BLaER1 (cell line): ENCODE data around the gene CDH4.

ENCODE experiments used
- H3K27ac ChIP-seq: shearing (Covaris generic); formaldehyde crosslinking; 2 replicates; pipeline ENCODE4 v1.8.1; 2022
- H3K27me3 ChIP-seq: shearing (Covaris generic); formaldehyde crosslinking; 2 replicates; pipeline ENCODE4 v1.8.1; 2022
- H3K36me3 ChIP-seq: shearing (Covaris generic); formaldehyde crosslinking; 2 replicates; pipeline ENCODE4 v1.8.1; 2022
- H3K4me1 ChIP-seq: shearing (Covaris generic); formaldehyde crosslinking; 2 replicates; pipeline ENCODE4 v1.8.1; 2022
- H3K4me2 ChIP-seq: shearing (Covaris generic); formaldehyde crosslinking; 2 replicates; pipeline ENCODE4 v1.8.1; 2022
- H3K4me3 ChIP-seq: shearing (Covaris generic); formaldehyde crosslinking; 2 replicates; pipeline ENCODE4 v1.8.1; 2022
- H3K9ac ChIP-seq: shearing (Covaris generic); formaldehyde crosslinking; 2 replicates; pipeline ENCODE4 v1.8.1; 2022
- H3K9me3 ChIP-seq: shearing (Covaris generic); formaldehyde crosslinking; 2 replicates; pipeline ENCODE4 v1.8.1; 2022
- H4K20me1 ChIP-seq: shearing (Covaris generic); formaldehyde crosslinking; 2 replicates; pipeline ENCODE4 v1.8.1; 2022
- Cebpa-rat ChIP-seq: shearing (Covaris generic); IDR thresholded peaks from 2 replicates; pipeline ENCODE4 v1.8.1; 2022

The CDH4 gene

DNA sequence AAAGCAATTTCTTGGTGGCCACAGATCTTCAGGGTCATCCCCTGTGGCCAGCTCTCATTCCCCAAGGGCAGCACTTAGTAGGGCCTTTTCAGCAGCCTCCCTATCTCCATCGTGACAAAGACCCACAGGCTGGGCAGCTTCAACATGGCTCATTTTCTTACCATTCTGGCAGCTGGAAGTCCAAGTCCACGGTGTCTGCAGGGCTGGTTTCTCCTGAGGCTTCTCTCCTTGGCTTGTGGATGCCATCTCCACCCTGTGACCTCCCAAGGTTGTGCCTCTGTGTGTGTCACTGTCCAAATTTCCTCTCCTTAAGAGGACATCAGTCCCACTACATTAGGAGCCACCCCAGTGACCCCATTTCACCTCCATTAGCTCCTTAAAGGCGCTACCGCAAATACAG, 161.7 kb downstream of the CDH4 start:
- Histone ChIP-seq H3K9ac (no peak overlapping the region), H3K36me3 (no peaks in the 10 kb centered on the region), H3K27me3 (no peaks in the 10 kb centered on the region), H4K20me1 (no peaks in the 10 kb centered on the region), H3K9me3 (peaks cover 9% of the 10 kb centered on the region; the same call in 1 of the 2 replicates), H3K27ac (no peak overlapping the region), H3K4me3 (no peak overlapping the region), H3K4me1 (peaks cover 7% of the 10 kb centered on the region), H3K4me2 (no peak overlapping the region)
- TF ChIP-seq Cebpa-rat = no peak

DNA sequence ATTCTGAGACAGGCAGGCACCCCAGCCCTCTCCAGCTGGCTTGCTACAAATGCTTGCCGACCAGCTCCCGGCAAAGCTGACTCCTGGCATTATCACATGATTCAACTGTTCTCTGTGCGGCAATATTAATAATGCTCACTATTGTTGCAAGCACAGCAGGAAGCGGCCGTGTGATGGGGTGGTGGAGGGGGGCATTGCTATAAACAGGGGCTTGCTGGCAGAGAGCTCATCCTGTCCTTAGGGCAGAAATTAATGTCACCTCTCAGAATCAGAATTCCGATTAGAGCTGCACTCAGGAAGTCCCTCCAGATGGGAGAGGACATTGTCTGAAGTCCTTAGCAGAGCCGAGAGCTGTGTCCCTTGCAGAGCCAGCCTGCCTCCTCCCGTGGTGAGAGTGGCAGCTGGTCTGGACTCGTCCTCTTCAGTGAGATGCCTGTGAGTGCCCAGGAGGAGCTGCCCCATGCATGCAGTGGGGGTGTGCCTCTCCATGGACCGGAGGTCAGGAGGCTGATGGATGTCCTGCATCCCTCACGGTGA, 162.5 kb downstream of the CDH4 start:
- Histone ChIP-seq H3K4me2 (no peak overlapping the region), H3K27ac (no peak overlapping the region), H3K27me3 (no peaks in the 10 kb centered on the region), H3K4me1 (no peaks in the 10 kb centered on the region), H3K9ac (no peak overlapping the region), H3K4me3 (no peak overlapping the region), H3K9me3 (peaks cover 9% of the 10 kb centered on the region; the same call in 1 of the 2 replicates), H3K36me3 (no peaks in the 10 kb centered on the region), H4K20me1 (no peaks in the 10 kb centered on the region)
- no peak for TF ChIP-seq Cebpa-rat

DNA sequence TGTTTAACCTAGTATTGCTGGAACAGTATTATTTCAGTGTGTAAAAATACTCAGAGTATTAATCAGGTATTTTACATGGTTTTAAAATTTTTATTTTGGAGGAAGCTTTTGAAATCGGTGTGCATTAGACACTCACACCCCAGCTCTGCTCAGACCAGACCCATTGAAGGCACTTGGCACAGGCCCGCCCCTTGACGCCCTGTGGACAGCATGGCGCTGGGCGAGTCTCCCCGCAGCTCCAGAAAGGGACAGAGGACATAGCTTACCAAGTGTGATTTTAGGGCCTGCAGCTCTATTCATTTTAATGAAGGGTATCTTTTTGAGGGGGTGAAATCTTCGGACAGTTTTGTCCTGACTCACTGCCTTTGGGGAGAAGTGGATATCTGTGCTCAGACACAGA, 164.5 kb downstream of the CDH4 start:
- TF ChIP-seq Cebpa-rat = no peak
- H4K20me1 ChIP-seq = no peaks in the 10 kb centered on the region
- H3K9me3 ChIP-seq = peaks cover 9% of the 10 kb centered on the region; the same call in 1 of the 2 replicates
- no peak overlapping the region for H3K27ac ChIP-seq
- H3K36me3 ChIP-seq = no peaks in the 10 kb centered on the region
- H3K4me3 ChIP-seq = no peak overlapping the region
- no peaks in the 10 kb centered on the region for H3K27me3 ChIP-seq
- H3K9ac ChIP-seq = no peak overlapping the region
- H3K4me1 ChIP-seq = peaks cover 9% of the 10 kb centered on the region
- no peak overlapping the region for H3K4me2 ChIP-seq

DNA sequence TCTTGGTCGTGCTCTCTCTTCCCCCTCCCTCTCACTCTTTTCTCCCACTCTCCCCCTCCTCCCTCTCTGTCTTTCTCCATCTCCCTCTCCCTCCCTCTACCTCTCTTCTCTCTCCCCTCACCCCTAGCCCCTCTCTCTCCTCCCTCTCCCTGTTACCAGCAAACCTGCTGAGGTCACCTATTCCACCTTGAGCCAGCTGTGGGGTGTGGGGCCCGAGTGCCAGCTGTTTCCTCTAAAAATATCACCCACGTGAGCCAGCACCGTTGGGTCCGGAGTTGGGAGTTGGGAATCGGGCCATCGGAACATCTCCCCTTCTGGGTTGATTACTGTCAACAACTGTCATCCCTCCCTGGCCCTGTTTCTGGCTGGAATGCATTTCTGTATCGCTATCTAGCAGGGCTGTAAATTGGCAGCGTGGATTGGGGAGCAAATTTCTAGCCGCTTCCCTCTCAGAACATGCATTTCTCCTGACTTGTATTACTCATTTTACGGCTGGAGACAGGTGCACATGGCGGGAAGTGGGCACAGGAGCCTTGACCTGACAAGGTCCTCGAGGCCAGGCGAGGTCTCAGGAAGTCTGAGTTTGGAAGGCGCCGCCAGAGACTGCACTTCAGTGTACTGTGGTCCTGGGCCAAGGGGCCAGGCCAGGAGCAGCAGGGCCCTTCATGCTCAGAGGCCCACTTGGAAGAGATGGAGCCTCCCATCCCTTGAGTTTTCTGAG, 165.3 kb downstream of the CDH4 start:
- Histone ChIP-seq H4K20me1 (no peaks in the 10 kb centered on the region), H3K4me1 (peaks cover 9% of the 10 kb centered on the region), H3K36me3 (no peaks in the 10 kb centered on the region), H3K9ac (no peak overlapping the region), H3K4me2 (no peak overlapping the region), H3K4me3 (no peak overlapping the region), H3K27ac (no peak overlapping the region), H3K9me3 (peaks cover 9% of the 10 kb centered on the region; the same call in 1 of the 2 replicates), H3K27me3 (no peaks in the 10 kb centered on the region)
- TF ChIP-seq Cebpa-rat = no peak

DNA sequence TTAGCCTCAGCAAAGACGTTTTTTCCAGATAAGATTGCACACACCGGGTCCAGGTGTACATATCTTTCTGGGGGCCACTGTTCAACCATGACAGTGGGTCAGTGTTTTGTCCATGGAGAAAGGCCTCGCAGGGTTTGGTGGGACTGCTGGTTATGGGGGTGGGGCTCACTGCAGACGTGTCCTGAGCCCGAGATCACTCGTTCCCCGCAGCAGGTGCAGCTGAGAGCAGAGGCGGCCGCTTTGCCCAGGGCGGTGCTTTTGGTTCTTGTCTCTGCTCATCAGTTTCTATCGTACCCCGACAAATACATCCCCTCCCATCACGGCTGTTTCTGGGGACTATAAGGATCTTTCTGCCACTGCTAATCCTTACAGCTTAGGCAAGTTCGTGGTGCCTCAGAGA, 166.9 kb downstream of the CDH4 start:
- no peaks in the 10 kb centered on the region for H3K27me3 ChIP-seq
- peaks cover 2% of the 10 kb centered on the region; the same call in 1 of the 2 replicates for H3K9me3 ChIP-seq
- no peaks in the 10 kb centered on the region for H4K20me1 ChIP-seq
- peaks cover 9% of the 10 kb centered on the region for H3K4me1 ChIP-seq
- no peak for TF ChIP-seq Cebpa-rat
- no peak overlapping the region for H3K27ac ChIP-seq
- H3K4me3 ChIP-seq = no peak overlapping the region
- no peak overlapping the region for H3K9ac ChIP-seq
- no peak overlapping the region for H3K4me2 ChIP-seq
- no peaks in the 10 kb centered on the region for H3K36me3 ChIP-seq

DNA sequence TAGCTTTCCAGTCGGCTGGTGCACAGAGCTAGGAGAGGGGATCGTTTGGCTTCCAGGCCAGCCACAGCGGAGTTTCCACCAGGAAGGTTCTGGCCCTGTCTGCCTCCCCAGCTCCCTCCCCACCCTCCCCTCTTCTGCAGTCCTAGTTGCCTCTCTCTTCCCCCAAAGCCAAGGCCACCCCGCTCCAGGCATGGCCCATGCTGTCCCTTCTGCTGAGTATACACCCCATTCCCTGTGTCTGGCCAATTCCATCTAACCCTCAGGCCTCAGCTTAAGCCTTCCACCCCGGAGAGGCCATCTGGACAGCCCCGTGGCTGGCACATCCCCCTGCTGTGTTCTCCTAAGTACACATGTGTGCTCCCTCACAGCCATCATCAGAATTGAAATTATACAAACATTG, 167.4 kb downstream of the CDH4 start:
- no peaks in the 10 kb centered on the region for H3K36me3 ChIP-seq
- H3K9ac ChIP-seq = no peak overlapping the region
- no peak for TF ChIP-seq Cebpa-rat
- peaks cover 9% of the 10 kb centered on the region for H3K4me1 ChIP-seq
- H3K4me3 ChIP-seq = no peak overlapping the region
- H3K9me3 ChIP-seq = no peaks in the 10 kb centered on the region
- no peak overlapping the region for H3K27ac ChIP-seq
- H4K20me1 ChIP-seq = no peaks in the 10 kb centered on the region
- no peak overlapping the region; the same call in 1 of the 2 replicates for H3K4me2 ChIP-seq
- no peaks in the 10 kb centered on the region for H3K27me3 ChIP-seq

DNA sequence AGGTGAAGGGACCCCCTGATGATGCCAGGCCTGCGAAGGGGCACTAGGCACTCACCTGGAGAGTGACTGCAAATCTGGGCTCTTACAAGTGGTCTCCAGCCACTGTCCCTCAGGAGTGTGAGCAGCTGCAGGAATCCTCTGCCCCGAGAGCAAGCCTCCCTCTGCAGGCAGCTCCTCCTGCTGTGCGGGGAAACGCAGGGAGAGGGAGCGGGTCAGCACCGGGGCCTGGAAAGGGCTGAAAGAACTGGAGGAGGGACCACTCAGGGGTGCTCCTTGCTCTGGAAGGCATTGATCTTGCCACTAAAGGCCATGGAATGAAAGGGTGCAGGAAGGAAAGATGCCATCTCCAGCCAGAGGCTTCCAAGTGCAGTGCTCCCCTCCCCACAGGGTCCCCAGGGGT, 168.0 kb downstream of the CDH4 start:
- no peak overlapping the region for H3K27ac ChIP-seq
- H3K4me1 ChIP-seq = peaks cover 9% of the 10 kb centered on the region
- no peaks in the 10 kb centered on the region for H3K9me3 ChIP-seq
- TF ChIP-seq Cebpa-rat = no peak
- H3K9ac ChIP-seq = no peak overlapping the region
- no peaks in the 10 kb centered on the region for H4K20me1 ChIP-seq
- peak overlapping the region; percentile 39 for H3K4me2 ChIP-seq
- no peaks in the 10 kb centered on the region for H3K36me3 ChIP-seq
- H3K27me3 ChIP-seq = no peaks in the 10 kb centered on the region
- no peak overlapping the region for H3K4me3 ChIP-seq

DNA sequence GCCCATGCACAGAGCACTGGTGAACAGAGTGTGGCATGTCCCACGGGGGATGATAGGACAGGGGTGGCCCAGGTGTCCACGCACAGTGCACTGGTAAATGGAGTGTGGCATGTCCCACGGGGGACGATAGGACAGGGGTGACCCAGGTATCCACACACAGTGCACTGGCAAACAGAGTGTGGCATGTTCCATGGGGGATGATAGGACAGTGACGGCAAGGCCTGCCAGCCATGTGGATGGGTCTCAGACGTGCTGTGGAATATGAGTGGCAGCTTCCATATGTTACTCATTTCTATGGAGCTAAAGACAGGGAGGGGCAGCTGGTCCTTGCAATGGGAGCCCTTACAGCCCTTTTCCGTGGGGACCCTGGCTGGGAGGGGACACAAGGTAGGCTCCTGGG, 168.7 kb downstream of the CDH4 start:
- Histone ChIP-seq H3K36me3 (no peaks in the 10 kb centered on the region), H3K9ac (no peak overlapping the region), H3K4me1 (peaks cover 9% of the 10 kb centered on the region), H3K27ac (no peak overlapping the region), H4K20me1 (no peaks in the 10 kb centered on the region), H3K27me3 (no peaks in the 10 kb centered on the region), H3K4me2 (no peak overlapping the region), H3K9me3 (no peaks in the 10 kb centered on the region), H3K4me3 (no peak overlapping the region)
- no peak for TF ChIP-seq Cebpa-rat

DNA sequence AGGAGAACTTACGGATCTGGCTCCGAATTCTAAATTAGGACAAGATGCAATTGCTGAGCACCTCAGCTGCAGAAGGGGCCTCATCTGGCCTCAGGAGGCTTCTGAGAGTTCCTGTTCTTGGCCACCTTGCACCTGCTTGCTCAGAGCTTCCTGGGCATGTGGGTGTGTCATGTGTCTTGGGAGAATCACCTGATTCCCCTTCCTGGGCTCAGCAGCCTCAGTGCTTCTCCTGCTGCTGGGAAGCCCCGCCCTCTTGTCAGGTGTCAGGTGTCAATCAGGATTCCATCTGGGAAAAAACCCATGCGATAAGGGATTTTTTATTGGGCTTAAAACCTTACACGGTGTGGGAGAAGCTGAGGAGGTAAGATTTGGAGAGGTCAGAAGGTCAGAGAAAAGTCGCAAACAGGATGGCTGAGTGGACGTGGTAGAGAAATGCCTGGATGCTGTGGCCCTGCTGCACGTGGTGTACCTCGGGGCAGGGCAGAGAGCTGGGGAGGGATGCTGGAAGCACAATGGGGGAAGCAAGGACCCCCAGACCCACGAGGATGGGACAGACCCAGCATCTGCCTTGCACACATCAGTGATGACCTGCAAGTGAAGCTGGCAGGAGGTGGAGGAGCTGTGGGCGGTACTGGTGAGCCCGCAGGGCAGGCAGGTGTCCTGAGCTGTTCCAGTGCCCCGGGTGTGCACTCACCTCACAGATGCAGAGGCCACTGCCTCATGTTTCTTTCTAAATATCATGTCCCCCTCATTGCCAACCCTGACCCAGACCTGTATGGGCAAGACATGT, 170.8 kb downstream of the CDH4 start:
- Histone ChIP-seq H3K27ac (no peak overlapping the region), H3K9ac (no peak overlapping the region), H3K9me3 (no peaks in the 10 kb centered on the region), H3K4me1 (peaks cover 9% of the 10 kb centered on the region), H3K36me3 (no peaks in the 10 kb centered on the region), H3K4me3 (no peak overlapping the region), H4K20me1 (no peaks in the 10 kb centered on the region), H3K27me3 (no peaks in the 10 kb centered on the region), H3K4me2 (no peak overlapping the region)
- no peak for TF ChIP-seq Cebpa-rat

DNA sequence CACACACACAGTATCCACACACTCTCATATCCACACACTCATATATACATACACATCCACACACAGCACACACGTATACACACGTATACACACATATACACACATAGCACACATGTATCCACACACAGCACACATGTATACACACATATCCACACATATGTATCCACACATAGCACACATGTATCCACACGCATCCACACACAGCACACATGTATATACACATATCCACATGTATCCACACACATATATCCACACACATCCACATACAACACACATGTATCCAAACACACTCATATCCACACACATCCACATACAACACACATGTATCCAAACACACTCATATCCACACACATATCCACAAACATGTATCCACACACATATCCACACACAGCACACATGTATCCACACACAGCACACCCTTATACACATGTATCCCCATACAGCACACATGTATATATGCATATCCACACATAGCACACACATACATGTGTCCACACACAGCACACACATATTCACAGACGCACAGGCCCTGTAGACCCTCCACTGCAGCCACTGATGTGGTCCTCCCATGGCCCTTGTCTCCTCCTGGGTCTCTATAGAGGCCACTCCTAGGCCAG, 172.1 kb downstream of the CDH4 start:
- Histone ChIP-seq H3K4me3 (no peak overlapping the region), H4K20me1 (no peaks in the 10 kb centered on the region), H3K9me3 (no peaks in the 10 kb centered on the region), H3K27ac (no peak overlapping the region), H3K4me1 (peaks cover 9% of the 10 kb centered on the region), H3K9ac (no peak overlapping the region), H3K27me3 (no peaks in the 10 kb centered on the region), H3K4me2 (no peak overlapping the region), H3K36me3 (no peaks in the 10 kb centered on the region)
- TF ChIP-seq Cebpa-rat = no peak
